ENCODE data around the gene POFUT2. TPM values are rescaled to one million over a fixed set of nuclear protein-coding genes. Genes with fewer than 3 reads are reported as not detected.

The POFUT2 gene
- total RNA-seq, 2 donors from 2014 or later: 11.3 to 16.0 TPM

DNA sequence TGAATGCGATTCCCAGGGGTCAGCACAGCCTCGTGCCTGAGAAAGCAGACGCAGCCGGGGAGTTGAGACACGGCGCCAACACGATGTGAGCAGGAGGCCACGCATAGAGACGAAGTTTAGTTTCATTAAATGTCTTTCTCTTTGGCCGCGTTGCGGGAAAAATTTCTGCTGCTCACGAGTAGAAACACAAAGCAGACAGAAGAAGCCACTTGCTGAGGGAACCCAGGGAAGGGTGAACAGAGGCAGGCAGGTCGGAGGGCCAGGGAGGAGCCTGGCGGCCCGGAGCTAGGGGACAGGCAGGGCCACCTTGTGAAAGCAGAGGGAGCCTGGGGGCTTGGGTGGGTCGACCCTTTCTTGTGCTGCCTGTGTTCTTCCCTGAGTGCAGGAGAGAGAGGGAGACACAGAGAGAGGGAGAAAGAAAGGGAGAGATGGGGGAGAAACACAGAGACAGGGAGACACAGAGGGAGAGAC, 33.2 kb downstream of the POFUT2 start:
- no peak for ATAC-seq
- H3K27ac Mint-ChIP-seq: no peak overlapping the region
- no peaks in the 10 kb centered on the region for H3K9me3 Mint-ChIP-seq
- no peak for DNase-seq (ENCODE audit: low spot score in 2 of 2)
- H3K36me3 Mint-ChIP-seq: no peaks in the 10 kb centered on the region

DNA sequence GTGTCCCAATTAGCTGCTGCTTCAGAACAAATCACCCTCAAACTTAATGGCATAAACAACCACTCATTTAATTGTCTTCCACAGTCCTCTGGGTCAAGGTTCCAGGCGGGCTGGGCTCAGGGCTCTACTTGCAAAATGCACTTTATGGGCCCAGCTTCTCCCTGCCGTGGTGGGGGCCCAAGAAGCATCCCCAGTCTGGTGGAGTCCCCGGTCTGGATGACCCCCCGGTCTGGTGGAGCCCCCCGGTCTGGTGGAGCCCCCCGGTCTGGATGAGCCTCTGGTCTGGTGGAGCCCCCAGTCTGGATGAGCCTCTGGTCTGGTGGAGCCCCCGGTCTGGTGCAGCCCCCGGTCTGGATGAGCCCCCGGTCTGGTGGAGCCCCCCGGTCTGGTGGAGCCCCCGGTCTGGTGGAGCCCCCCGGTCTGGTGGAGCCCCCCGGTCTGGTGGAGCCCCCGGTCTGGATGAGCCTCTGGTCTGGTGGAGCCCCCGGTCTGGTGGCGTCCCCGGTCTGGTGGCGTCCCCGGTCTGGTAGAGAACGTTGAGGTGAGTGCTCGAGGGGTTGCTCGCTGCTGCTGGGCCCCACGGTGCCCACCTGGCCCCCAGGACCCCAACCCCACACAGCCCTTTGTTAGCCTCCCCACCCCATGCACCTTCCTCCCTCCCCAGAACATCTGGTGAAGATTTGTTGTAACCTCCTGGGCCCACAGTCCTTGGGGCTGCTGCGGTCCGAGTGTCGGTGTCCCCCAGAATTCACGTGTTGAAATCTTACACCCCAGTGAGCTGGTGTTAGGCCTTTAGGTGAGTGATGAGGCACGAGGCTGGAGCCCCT, 33.8 kb downstream of the POFUT2 start:
- no peak overlapping the region for H3K27ac Mint-ChIP-seq
- DNase-seq (ENCODE audit: low spot score in 2 of 2) (no peak), ATAC-seq (no peak)
- H3K36me3 Mint-ChIP-seq: no peaks in the 10 kb centered on the region
- no peaks in the 10 kb centered on the region for H3K9me3 Mint-ChIP-seq

DNA sequence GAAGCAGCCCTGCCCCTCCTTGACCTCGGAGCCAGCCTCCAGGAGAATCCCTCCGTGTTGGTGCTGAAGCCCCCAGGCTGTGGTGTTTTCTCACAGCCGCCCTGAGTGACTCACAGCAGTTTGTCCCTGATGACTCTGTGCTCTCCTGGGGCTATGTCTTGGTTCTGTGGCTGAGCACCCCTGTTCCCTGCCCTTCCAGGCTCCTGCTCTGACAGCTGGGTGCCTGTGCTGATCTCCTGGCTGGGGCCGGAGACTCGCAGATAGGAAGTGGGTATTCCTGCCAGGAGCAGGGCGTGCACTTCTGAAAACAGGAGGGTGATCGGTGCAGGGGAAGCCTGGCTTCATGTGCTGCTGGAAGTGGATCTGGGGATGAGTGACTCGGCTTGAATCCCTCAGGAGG, 34.5 kb downstream of the POFUT2 start:
- Mint-ChIP-seq H3K9me3 (no peaks in the 10 kb centered on the region), H3K27ac (no peak overlapping the region), H3K36me3 (no peaks in the 10 kb centered on the region)
- no peak for ATAC-seq
- DNase-seq (ENCODE audit: low spot score in 2 of 2): no peak

DNA sequence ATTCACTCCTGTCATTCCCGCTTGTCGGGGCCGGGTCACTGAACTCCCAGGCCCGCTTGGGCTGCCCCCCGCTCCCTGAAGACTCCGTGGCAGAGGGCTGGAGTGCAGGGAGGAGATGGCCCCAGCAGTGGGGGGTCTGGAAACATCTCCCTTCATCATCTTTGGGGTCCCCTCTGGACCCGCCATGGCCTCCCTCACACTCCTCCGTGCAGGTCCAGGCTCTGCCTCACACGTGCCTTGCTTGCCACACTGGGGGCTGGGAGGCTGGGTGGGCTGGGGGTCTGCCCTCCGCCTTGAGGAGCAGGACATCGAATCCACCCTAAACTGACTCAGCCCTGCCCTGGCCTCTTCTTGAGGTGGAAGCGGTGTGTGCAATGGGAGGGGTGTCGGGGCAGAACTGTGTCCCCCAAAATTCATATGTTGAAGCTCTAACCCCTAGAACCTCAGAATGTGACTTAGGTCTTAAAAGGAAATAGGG, 35.2 kb downstream of the POFUT2 start:
- Mint-ChIP-seq H3K27ac (no peak overlapping the region), H3K9me3 (no peaks in the 10 kb centered on the region), H3K36me3 (no peaks in the 10 kb centered on the region)
- ATAC-seq (no peak), DNase-seq (ENCODE audit: low spot score in 2 of 2) (no peak)

DNA sequence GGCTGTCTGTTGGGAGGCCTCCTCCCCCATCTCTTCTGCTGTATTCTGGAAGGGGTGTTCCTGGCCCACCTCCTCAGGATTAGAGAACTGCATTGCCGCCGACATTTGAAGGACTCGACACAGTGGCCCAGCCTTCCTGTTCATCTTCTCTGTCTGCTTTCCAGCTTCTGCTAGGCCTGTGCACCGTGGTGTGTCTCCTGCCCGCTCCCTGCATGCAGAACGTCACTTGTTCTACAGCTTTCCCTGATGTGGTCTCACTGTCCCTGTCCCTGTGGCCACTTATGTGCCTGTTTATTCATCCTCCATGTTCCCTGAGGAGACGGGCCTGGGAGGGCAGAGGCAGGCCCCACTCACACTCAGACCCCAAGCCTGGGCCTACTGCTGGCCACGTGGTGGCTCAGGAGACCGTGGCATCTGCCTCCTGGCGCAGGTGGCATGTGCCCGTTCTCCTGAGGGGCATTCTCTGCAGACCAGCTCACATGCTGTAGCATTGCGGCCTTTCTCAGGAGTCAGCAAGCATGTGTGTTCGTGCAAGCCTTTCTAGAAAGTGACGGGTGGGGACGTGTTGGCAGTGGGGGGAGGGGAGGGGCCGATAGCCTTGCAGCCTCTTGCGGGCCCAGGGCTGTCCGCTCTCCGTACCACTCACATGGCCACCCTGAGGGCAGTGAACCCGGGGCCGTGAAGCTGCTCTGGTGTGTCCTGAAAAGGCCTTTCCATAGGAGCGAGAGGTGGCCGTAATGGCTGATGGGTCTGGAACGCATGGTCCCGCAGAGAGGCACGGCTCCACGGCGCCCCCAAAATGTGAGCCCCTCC, 35.9 kb downstream of the POFUT2 start:
- no peaks in the 10 kb centered on the region for H3K9me3 Mint-ChIP-seq
- no peak overlapping the region for H3K27ac Mint-ChIP-seq
- no peak for ATAC-seq
- no peaks in the 10 kb centered on the region for H3K36me3 Mint-ChIP-seq
- no peak for DNase-seq (ENCODE audit: low spot score in 2 of 2)

DNA sequence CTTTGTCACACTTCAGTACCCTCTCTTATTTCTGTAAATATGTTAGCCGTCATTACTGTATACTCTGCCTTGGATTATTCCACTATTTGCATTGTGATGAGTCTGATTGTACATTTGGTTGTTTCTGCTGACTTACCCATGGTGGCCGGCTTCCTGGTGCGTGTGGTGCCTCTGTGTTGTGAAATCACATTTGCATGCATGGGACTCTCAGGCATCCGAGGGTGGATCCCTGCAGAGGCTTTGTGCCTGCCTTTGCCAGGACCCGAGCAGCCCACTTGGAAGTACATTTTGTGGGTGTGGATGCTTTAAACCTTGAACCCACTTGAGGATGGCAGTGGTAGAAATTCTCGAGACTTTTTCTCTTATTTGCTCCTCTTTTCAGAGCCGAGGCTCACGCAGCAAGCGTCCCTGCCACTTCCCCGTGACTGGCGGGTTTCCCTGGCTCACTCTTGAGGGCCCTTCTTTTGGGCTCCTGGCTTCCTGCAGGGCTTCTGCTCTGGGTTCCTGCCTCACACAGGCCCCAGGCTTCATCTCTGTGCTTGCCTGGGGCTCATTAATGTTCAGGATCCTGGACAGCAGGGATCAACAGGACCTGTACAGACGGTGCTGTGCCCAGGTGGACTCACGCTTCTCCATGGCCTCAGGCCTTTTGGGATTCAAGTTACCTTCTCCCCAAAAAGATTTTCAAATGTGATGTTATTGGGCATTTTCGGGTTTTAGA, 36.6 kb downstream of the POFUT2 start:
- no peaks in the 10 kb centered on the region for H3K36me3 Mint-ChIP-seq
- ATAC-seq (no peak), DNase-seq (ENCODE audit: low spot score in 2 of 2) (no peak)
- no peaks in the 10 kb centered on the region for H3K9me3 Mint-ChIP-seq
- H3K27ac Mint-ChIP-seq: no peak overlapping the region

DNA sequence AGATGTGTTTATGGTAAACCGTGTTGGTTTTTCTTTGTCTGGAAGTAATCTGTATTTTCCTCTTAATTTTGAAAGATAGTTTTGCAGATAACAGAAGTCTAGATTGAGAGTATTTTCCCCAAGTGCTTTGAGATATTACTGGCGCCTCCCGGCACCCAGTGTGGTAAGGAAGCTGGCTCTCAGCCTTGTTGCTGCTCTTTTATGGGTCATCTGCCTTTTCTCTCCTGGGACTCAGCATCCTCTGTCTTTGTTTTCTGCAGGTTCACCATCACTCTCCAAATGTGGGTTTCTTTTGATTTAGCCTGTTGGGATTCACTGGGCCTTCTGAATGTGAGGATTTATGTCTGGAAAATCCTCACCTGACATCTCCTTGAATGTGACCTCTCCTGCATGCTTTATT, 37.4 kb downstream of the POFUT2 start:
- H3K36me3 Mint-ChIP-seq: no peaks in the 10 kb centered on the region
- H3K27ac Mint-ChIP-seq: no peak overlapping the region
- ATAC-seq (no peak), DNase-seq (ENCODE audit: low spot score in 2 of 2) (no peak)
- no peaks in the 10 kb centered on the region for H3K9me3 Mint-ChIP-seq

DNA sequence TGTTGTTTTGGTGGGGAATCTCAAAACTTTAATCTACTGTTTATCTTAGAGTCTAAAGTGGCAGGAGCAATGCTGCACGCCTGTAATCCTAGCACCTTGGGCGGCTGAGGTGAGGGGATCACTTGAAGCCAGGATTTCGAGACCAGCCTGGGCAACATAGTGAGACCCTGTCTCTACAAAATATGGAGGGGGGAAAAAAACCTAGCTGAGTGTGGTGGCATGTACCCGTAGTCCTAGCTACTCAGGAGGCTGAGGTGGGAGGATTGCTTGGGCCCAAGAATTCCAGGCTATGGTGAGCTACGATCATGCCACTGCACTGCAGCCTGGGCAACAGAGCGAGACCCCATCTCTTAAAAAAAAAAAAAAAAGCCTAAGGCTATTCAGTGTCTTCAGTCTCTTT, 38.1 kb downstream of the POFUT2 start:
- Mint-ChIP-seq H3K27ac (no peak overlapping the region), H3K9me3 (no peaks in the 10 kb centered on the region), H3K36me3 (peaks cover 0 to under 1% of the 10 kb centered on the region in 2 donors)
- no peak for ATAC-seq
- no peak for DNase-seq (ENCODE audit: low spot score in 2 of 2)

DNA sequence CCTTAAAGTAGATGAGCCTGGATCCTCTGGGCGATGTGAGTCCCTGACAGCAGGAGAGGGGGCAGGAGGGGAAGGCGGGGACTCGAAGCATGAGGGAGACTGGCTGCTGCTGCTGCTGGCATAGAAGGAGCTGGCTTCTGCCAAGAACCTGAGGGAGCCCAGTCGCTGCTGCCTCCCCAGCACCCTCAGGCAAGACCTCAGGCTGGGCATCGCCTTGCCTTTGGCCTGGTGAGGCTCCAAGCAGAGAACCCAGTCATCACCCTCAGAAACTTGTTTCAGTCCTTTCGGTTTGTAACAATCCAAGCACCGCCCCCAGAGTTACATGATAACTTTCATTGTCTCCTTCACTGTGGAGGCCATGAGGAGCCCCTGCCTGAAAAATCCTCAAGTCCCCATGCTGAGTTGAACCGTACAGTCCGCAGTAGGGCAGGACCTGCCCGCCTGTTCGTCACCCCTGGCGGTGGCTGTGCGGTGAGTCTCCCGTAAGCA, 38.8 kb downstream of the POFUT2 start:
- Mint-ChIP-seq H3K27ac (no peak overlapping the region), H3K9me3 (peaks cover 3 to 5% of the 10 kb centered on the region in 2 donors), H3K36me3 (peaks cover 6 to 7% of the 10 kb centered on the region in 2 donors)
- no peak for ATAC-seq
- DNase-seq (ENCODE audit: low spot score in 2 of 2): no peak

DNA sequence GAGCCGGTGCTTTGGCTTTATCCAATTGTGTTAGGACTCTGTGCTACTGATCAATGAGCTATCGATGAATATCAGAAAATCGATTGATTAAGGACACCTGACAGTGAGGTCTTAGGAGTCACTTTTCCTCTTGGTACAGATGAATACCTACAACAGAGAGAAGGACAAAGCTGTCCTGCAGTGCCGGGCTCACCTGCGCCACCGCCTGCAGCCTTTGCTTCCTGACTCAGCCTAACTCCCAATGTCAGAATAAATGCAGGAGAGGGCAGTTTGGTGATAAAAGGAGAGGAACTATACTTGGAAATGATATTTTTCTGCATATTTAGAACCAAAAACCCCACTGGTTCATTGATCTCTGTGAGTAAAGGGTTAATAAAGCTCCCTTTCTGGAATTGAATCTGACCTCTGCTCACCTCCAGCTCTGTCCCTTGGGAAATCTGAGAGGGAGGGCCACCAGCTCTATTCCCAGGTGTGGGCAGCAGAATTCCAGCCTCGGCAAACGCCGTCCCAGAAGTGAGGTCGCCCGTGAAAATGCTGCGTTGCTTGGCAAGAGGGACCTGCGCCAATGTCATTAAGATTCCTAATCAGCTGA, 39.3 kb downstream of the POFUT2 start:
- ATAC-seq (no peak), DNase-seq (ENCODE audit: low spot score in 2 of 2) (no peak)
- Mint-ChIP-seq H3K27ac (no peak overlapping the region), H3K36me3 (peaks cover 12 to 13% of the 10 kb centered on the region in 2 donors), H3K9me3 (peaks cover 8 to 10% of the 10 kb centered on the region in 2 donors)

DNA sequence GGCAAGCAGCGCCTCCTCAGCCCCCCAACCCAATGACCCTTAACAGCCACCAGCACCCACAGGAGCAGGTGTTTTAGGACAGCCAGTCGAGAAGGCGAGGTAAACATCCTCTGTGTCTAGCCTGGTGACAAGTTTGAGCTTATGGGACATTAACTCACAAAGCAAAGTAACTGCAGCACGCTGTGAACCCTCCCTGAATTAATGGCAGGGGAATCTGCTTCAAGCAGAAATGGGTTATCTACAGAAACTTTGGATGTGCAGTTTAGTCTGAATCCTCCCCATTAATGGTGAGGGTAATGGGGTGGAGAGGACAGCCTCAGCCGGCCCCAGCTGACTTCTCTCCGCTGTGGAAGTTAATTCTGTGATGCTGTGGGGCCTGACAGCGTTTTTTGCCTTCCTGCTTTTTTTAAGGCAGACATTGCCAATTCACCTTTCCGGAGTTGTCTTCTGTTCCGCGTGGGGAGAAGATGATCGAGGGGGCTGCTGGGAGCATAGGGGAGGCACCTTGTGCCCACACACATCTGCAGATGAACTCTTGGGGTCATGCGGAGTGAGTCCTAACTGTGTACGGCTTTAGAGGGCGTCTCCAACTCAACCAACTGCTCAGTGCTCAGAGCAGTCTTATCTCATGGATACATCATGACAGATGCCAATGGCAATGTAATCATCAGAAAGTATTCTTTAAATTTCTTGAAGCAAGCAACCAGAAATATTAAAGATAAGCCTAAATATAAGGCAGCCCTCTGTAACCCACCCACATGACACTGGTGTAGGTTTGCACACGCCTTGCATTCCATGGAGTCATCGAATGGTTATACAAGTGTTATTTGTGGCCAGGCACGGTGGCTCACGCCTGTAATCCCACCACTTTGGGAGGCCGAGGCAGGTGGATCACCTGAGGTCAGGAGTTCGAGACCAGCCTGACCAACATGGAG, 41.0 kb downstream of the POFUT2 start:
- Mint-ChIP-seq H3K27ac (no peak overlapping the region), H3K9me3 (peaks cover 10 to 11% of the 10 kb centered on the region in 2 donors), H3K36me3 (peaks cover 13 to 16% of the 10 kb centered on the region in 2 donors)
- ATAC-seq (no peak), DNase-seq (ENCODE audit: low spot score in 2 of 2) (no peak)

DNA sequence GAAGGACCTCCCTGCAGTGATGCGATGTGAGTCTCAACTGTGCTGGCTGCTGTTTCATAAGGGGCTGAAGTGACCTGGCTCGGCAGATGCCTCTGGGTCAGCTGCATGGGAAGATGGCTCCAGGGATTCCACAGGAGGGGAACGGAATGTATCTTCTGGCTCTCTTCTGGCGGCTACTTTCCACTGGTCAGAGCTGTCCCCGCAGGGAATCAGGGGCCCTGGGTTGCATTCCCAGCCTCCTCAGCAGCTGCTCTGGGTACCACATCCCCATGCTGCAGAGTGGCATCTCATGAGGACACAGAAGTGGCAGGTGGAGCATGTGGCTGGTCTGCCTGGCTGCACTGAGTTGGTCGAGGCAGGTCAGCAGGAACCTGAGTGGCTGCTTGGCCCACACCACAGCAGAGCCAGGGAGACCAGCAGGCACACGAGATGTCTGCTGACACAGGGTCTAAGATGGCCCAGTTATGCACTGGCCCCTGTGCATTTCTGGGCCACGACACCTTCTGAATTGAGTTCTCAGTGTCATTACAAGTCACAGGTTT, 42.8 kb downstream of the POFUT2 start:
- H3K36me3 Mint-ChIP-seq: peaks cover 13 to 16% of the 10 kb centered on the region in 2 donors

DNA sequence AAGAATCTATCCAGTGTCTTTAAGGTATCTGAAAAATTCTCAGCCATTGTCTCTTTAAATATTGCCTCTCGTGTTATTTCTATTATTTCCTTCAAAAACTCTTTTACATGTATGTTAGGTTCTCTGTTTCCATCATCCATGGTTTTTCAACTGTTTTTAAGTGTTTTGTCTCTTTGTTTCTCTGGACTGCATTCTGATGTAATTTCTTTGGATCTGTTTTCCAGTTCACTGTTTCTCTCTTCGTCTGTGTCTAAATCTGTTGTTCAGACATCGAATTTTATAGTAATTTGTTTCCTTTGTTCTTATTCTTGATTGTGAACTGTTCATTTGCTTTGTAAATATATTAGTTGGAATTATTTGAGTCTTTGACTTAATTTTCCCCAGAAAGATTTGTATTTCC, 44.1 kb downstream of the POFUT2 start:
- H3K9me3 Mint-ChIP-seq: peaks cover 10 to 11% of the 10 kb centered on the region in 2 donors
- no peak for DNase-seq (ENCODE audit: low spot score in 2 of 2)

More for the DNA sequence above, 42.8 kb downstream of the POFUT2 start:
- no peak for DNase-seq (ENCODE audit: low spot score in 2 of 2)
- no peak for ATAC-seq
- peaks cover 10 to 11% of the 10 kb centered on the region in 2 donors for H3K9me3 Mint-ChIP-seq
- no peak overlapping the region for H3K27ac Mint-ChIP-seq

DNA sequence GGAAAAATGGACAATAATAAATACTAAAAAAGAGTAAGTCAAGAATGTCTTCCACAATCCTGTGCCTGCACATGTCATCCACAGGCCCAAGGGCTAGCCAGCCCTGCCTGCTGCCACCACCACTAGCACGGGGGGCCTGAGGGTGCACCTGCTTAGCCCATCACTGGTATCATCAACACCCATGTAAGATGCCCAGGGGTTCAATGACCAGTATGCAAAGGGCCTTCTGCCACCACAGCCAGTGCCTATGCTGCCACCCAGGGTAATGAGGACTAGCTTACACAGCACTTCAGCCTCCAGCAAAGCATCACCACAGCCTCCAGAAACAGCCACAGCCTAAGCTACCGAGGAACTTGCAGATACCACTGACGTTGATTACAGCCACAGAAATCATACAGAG, 46.3 kb downstream of the POFUT2 start:
- ATAC-seq (no peak), DNase-seq (ENCODE audit: low spot score in 2 of 2) (no peak)
- peaks cover 10 to 11% of the 10 kb centered on the region in 2 donors for H3K9me3 Mint-ChIP-seq
- H3K27ac Mint-ChIP-seq: no peak overlapping the region
- H3K36me3 Mint-ChIP-seq: peaks cover 13 to 16% of the 10 kb centered on the region in 2 donors

More for the DNA sequence above, 44.1 kb downstream of the POFUT2 start:
- Mint-ChIP-seq H3K36me3 (peaks cover 13 to 16% of the 10 kb centered on the region in 2 donors), H3K27ac (no peak overlapping the region)
- no peak for ATAC-seq

DNA sequence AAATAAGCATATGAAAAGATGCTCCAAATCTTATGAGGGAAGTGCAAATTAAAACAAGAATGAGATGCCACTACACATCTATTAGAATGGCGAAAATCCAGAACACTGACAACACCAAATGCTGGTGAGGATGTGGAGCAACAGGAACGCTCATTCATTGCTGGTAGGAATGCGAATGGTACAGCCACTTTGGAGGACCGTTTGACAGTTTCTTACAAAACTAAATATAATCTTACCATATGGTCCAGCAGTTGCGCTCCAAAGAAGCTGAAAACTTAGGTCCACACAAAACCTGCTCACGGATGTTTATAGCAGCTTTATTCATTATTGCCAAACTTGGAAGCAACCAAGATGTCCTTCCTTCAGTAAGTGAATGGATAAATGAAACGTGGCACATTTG, 50.3 kb downstream of the POFUT2 start:
- no peaks in the 10 kb centered on the region for H3K9me3 Mint-ChIP-seq
- no peak overlapping the region for H3K27ac Mint-ChIP-seq
- H3K36me3 Mint-ChIP-seq: no peaks in the 10 kb centered on the region
- no peak for ATAC-seq
- DNase-seq (ENCODE audit: low spot score in 2 of 2): no peak
